SU-DHL-6 (cell line): ENCODE measurements around the gene CACNA1C.

Experiments used
- EZH2phosphoT487 ChIP-seq: fragments of 200-600 bp; sonication (generic), shearing (Covaris generic); conservative IDR thresholded peaks from 2 replicates; pipeline ENCODE4 v1.6.1; 2018; ENCODE audit warnings: mild to moderate bottlenecking, antibody characterized with exemption, low read length, moderate library complexity, mixed read lengths
- TF ChIP-seq, protein P1 (sequence below): fragments of 200-600 bp; sonication (generic); IDR thresholded peaks from one replicate; pipeline ENCODE4 v1.5.1; 2017; ENCODE audit warnings: antibody characterized with exemption, mild to moderate bottlenecking, low read length, moderate library complexity; ENCODE audit not compliant: insufficient read depth, poor library complexity, severe bottlenecking

GRCh38 chr12:2347137-2347843 lies 294.5 kb downstream of the CACNA1C start:
- TF ChIP-seq, protein P1, sequence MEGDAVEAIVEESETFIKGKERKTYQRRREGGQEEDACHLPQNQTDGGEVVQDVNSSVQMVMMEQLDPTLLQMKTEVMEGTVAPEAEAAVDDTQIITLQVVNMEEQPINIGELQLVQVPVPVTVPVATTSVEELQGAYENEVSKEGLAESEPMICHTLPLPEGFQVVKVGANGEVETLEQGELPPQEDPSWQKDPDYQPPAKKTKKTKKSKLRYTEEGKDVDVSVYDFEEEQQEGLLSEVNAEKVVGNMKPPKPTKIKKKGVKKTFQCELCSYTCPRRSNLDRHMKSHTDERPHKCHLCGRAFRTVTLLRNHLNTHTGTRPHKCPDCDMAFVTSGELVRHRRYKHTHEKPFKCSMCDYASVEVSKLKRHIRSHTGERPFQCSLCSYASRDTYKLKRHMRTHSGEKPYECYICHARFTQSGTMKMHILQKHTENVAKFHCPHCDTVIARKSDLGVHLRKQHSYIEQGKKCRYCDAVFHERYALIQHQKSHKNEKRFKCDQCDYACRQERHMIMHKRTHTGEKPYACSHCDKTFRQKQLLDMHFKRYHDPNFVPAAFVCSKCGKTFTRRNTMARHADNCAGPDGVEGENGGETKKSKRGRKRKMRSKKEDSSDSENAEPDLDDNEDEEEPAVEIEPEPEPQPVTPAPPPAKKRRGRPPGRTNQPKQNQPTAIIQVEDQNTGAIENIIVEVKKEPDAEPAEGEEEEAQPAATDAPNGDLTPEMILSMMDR: no peak
- no peak for TF ChIP-seq EZH2phosphoT487
